HG03439 (cell line): ENCODE measurements around the gene TIA1.
"Not testable (repeated sequence)": the region's sequence is repeated elsewhere in the genome, so short reads cannot be mapped to it uniquely, and the experiment has no call there.

ENCODE experiments used
- ATAC-seq: cut with Tn5 transposase; IDR thresholded peaks from one replicate; pipeline ENCODE4 v1.9.1; 2021; ENCODE audit warnings: mild to moderate bottlenecking, moderate library complexity; ENCODE audit not compliant: unreplicated experiment

Gene TIA1

GRCh38 chr2:70223305-70223704 lies 25.1 kb downstream of the TIA1 start:
- ATAC-seq, result not testable (repeated sequence)

- no peak for ATAC-seq
Measured at GRCh38 chr2:70214953-70215549, 33.4 kb downstream of the TIA1 start.

GRCh38 chr2:70214365-70214764 lies 34.1 kb downstream of the TIA1 start:
- ATAC-seq, result no peak

GRCh38 chr2:70212298-70212932 lies 36.0 kb downstream of the TIA1 start:
- ATAC-seq, result no peak

- no peak for ATAC-seq
Measured at GRCh38 chr2:70211595-70211994, 36.8 kb downstream of the TIA1 start.

- ATAC-seq, result no peak
Measured at GRCh38 chr2:70204452-70204851, 44.0 kb downstream of the TIA1 start.

- no peak for ATAC-seq
Measured at GRCh38 chr2:70203086-70203485, 45.3 kb downstream of the TIA1 start.

GRCh38 chr2:70202236-70202806 lies 46.1 kb downstream of the TIA1 start:
- ATAC-seq, result no peak

GRCh38 chr2:70201831-70202230 lies 46.6 kb downstream of the TIA1 start:
- ATAC-seq, result no peak

- ATAC-seq, result no peak
Measured at GRCh38 chr2:70201225-70201768, 47.1 kb downstream of the TIA1 start.

GRCh38 chr2:70199320-70199864 lies 49.0 kb downstream of the TIA1 start:
- ATAC-seq, result no peak

- no peak for ATAC-seq
Measured at GRCh38 chr2:70192516-70192915, 55.9 kb downstream of the TIA1 start.

- no peak for ATAC-seq
Measured at GRCh38 chr2:70191244-70191735, 57.1 kb downstream of the TIA1 start.

GRCh38 chr2:70190418-70191243 lies 57.8 kb downstream of the TIA1 start, which contains the start of gene C2orf42:
TSS of gene C2orf42 (minus strand) at chr2:70191019. CDS start at chr2:70181985, 9,034 bp downstream.
- ATAC-seq, result peak; percentile 89

- ATAC-seq, result no peak
Measured at GRCh38 chr2:70188460-70188859, 60.0 kb downstream of the TIA1 start.

GRCh38 chr2:70187170-70187569 lies 61.3 kb downstream of the TIA1 start:
- not testable (repeated sequence) for ATAC-seq

GRCh38 chr2:70182689-70183088 lies 65.7 kb downstream of the TIA1 start:
- ATAC-seq, result no peak

GRCh38 chr2:70181363-70181956 lies 67.0 kb downstream of the TIA1 start:
- ATAC-seq, result no peak

- ATAC-seq, result no peak
Measured at GRCh38 chr2:70173520-70173919, 74.9 kb downstream of the TIA1 start.

GRCh38 chr2:70169654-70170245 lies 78.7 kb downstream of the TIA1 start:
- not testable (repeated sequence) for ATAC-seq
